Kidney (tissue), 14 donors: ENCODE results near the gene RGL1. TPM values are rescaled to one million over a fixed set of nuclear protein-coding genes. Genes with fewer than 3 reads are reported as not detected.
A peak's percentile ranks its signal among the peaks of the same experiment; 100 is the strongest.

Experiments
- DNase-seq, 5 donors: peaks; one replicate each; pipeline ENCODE4 v3.0.0-alpha.2; 2013 to 2020
- FAIRE-seq: peaks from 2 replicates; lab custom pipeline; 2012; peaks lifted over from hg19 to GRCh38; lab: Jason Lieb, UNC
- H3K27ac ChIP-seq, 2 donors: one replicate each; pipeline ENCODE4 v1.7.0; 2013; ENCODE audit warnings: low read depth in 2 of 2, low read length in 2 of 2, inconsistent platforms in 1 of 2
- H3K27me3 ChIP-seq: one replicate; pipeline ENCODE4 v1.7.1; 2013; ENCODE audit warnings: low read length, inconsistent platforms; ENCODE audit not compliant: control insufficient read depth, insufficient read depth
- H3K36me3 ChIP-seq, 3 donors: one replicate each; pipeline versions ENCODE4 v1.7.0 to v1.7.1; 2013; ENCODE audit warnings: low read length in 3 of 3, control low read depth in 1 of 3, inconsistent platforms in 1 of 3; ENCODE audit not compliant: insufficient read depth in 3 of 3, control insufficient read depth in 2 of 3
- H3K4me1 ChIP-seq, 3 donors: one replicate each; pipeline versions ENCODE4 v1.7.0 to v1.7.1; 2013; ENCODE audit warnings: low read length in 3 of 3, inconsistent platforms in 1 of 3, low read depth in 1 of 3; ENCODE audit not compliant: control insufficient read depth in 2 of 3, insufficient read depth in 2 of 3
- H3K4me3 ChIP-seq, 3 donors: one replicate each; pipeline versions ENCODE4 v1.7.0 to v1.8.1; 2013; ENCODE audit warnings: low read length in 3 of 3, control low read depth in 1 of 3, inconsistent platforms in 1 of 3
- H3K9ac ChIP-seq, 3 donors: one replicate each; pipeline versions ENCODE4 v1.7.0 to v1.7.1; 2013; ENCODE audit warnings: low read length in 3 of 3, control low read depth in 1 of 3, inconsistent platforms in 1 of 3
- H3K9me3 ChIP-seq, 3 donors: one replicate each; pipeline versions ENCODE4 v1.7.0 to v1.7.1; 2013; ENCODE audit warnings: low read length in 3 of 3, control low read depth in 1 of 3, inconsistent platforms in 1 of 3; ENCODE audit not compliant: control insufficient read depth in 2 of 3, insufficient read depth in 1 of 3
- CTCF ChIP-seq: IDR thresholded peaks from 3 replicates; pipeline ENCODE4 v1.5.1; 2012; ENCODE audit warnings: mild to moderate bottlenecking, moderate library complexity, borderline replicate concordance; ENCODE audit not compliant: insufficient read depth; ENCODE audit errors: extremely low read depth
- intact Hi-C: fragments of 100-400 bp; cut with DNase I; formaldehyde crosslinking; loops from one replicate; pipeline ENCODE4 v1.11.1; 2022
- polyA plus RNA-seq: library from polyadenylated mRNA; stranded (reverse); fragments of 350-450 nt; fragmentation: Illumina TruSeq; extraction: RNeasy Lipid Tissue Mini Kit (QIAGEN cat#74804); gene quantifications from one replicate; pipeline ENCODE4 v1.2.3, GENCODE V29; 2014; ENCODE audit warnings: low read depth, low replicate concordance; ENCODE audit not compliant: insufficient read depth
- total RNA-seq: library from RNA; stranded (reverse); fragmentation: NEBNext Ultra II Directional; extraction: Animal tissue kit (Norgen Biotek cat#: 25700); gene quantifications from one replicate; pipeline ENCODE4 v1.2.1, GENCODE V29; 2021
- donor health status: control.
- donor health status: control.
- donor health status: control.
- donor health status: control.
- donor health status: control.
- donor health status: DM: yes; HTN: yes; CAD: no.
- donor health status: Normal renal cell carcinoma (clear cell type).

Gene RGL1
- total and polyA plus RNA-seq, 2 donors from 2014 or later, result 17.3 to 30.7 TPM

GRCh38 chr1:183934314-183934713 lies 129.4 kb downstream of the RGL1 start:
- Histone ChIP-seq H3K27ac (no peak overlapping the region), H3K9me3 (no peaks in the 10 kb centered on the region), H3K36me3 (no peaks in the 10 kb centered on the region), H3K27me3 (no peaks in the 10 kb centered on the region), H3K9ac (no peak overlapping the region), H3K4me1 (peaks cover 0 to 2% (median 0%) of the 10 kb centered on the region in 3 donors), H3K4me3 (no peak overlapping the region)
- DNase-seq (peak in 1 of 5 donors; percentile 38), FAIRE-seq (no peak)
- no peak for TF ChIP-seq CTCF
- intact Hi-C loops, result no loop called here

- H3K27me3 ChIP-seq, result no peaks in the 10 kb centered on the region
These were observed 131.1 kb downstream of the RGL1 start for GRCh38 chr1:183936009-183936408.

DNA sequence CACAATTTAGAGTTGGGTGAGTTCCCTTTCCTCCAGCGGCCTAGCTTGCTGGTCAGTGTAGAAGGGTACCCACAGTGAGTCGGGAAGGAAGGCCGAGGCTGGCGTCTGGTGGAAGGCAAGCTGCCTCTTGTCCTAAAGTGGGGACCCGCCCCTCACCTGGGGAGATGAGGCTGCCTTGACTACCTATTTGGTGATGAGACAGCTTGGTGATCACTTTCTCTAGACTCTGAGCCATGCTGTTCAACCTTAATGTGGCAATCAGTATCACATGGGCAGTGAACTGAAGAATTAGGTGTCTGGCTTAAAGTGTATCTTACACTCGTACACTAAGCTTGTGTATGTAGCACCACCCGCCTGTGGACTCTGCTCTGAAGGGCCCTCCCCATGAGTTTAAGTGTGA lies 131.9 kb downstream of the RGL1 start:
- FAIRE-seq (no peak), DNase-seq (no peak)
- Histone ChIP-seq H3K27ac (no peak overlapping the region), H3K4me1 (peaks cover 0 to 2% (median 0%) of the 10 kb centered on the region in 3 donors), H3K36me3 (no peaks in the 10 kb centered on the region), H3K9ac (no peak overlapping the region), H3K27me3 (no peaks in the 10 kb centered on the region), H3K9me3 (no peaks in the 10 kb centered on the region), H3K4me3 (no peak overlapping the region)
- intact Hi-C loops, result no loop called here
- no peak for TF ChIP-seq CTCF

More at GRCh38 chr1:183936009-183936408, 131.1 kb downstream of the RGL1 start:
- no peak for TF ChIP-seq CTCF
- no peaks in the 10 kb centered on the region for H3K9me3 ChIP-seq
- no peak overlapping the region for H3K9ac ChIP-seq
- peaks cover 0 to 2% (median 0%) of the 10 kb centered on the region in 3 donors for H3K4me1 ChIP-seq
- H3K27ac ChIP-seq, result no peak overlapping the region
- no peaks in the 10 kb centered on the region for H3K36me3 ChIP-seq
- H3K4me3 ChIP-seq, result no peak overlapping the region
- FAIRE-seq (no peak), DNase-seq (no peak)
- intact Hi-C loops, result no loop called here

DNA sequence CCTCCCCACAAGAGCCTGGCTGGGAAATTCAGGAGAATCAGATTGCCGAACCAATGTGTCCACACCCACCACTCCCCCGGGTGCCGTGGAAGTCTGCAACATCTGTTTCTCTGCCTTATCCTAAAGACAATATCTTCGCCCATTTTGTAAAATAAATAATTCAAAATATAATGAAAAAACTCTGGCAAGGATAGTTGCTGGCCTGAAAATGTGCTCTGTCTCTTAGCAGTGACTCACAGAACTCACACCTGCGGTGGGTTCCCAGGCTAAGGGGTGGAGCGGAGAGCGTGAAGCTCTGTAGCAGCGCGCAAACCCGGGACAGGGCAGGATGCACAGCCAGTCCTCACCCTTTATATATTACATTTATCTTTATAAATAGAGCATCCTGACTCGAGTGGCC lies 132.7 kb downstream of the RGL1 start:
- DNase-seq, result no peak
- intact Hi-C loops, result no loop called here
- Histone ChIP-seq H3K9me3 (no peaks in the 10 kb centered on the region), H3K4me3 (no peak overlapping the region), H3K9ac (no peak overlapping the region), H3K27ac (no peak overlapping the region), H3K4me1 (no peaks in the 10 kb centered on the region), H3K36me3 (no peaks in the 10 kb centered on the region), H3K27me3 (no peaks in the 10 kb centered on the region)
- no peak for TF ChIP-seq CTCF
- no peak for FAIRE-seq
